HepG2 (cell line): ENCODE data around the gene PTGR2. TPM values are rescaled to one million over a fixed set of nuclear protein-coding genes. Genes with fewer than 3 reads are reported as not detected.

Source experiments
- DR1 ChIP-seq: sonication (generic); formaldehyde crosslinking; IDR thresholded peaks from 2 replicates; pipeline ENCODE4 v1.8.0; 2021; ENCODE audit warnings: mild to moderate bottlenecking, missing genetic modification reagents, inconsistent platforms
- GATAD1 ChIP-seq: IDR thresholded peaks from 2 replicates; pipeline ENCODE4 v1.6.1; 2016; ENCODE audit warnings: missing genetic modification reagents, missing compliant biosample characterization
- GLI4 ChIP-seq: sonication (generic); formaldehyde crosslinking; IDR thresholded peaks from 2 replicates; pipeline ENCODE4 v1.5.1; 2020; ENCODE audit warnings: missing genetic modification reagents, mild to moderate bottlenecking, moderate library complexity, borderline replicate concordance
- HMGA1 ChIP-seq: sonication (generic); formaldehyde crosslinking; conservative IDR thresholded peaks from 2 replicates; pipeline ENCODE4 v1.4.0; 2020; ENCODE audit warnings: missing genetic modification reagents
- IRF2 ChIP-seq: IDR thresholded peaks from 2 replicates; pipeline ENCODE4 v1.6.1; 2018; ENCODE audit warnings: missing genetic modification reagents, missing compliant biosample characterization
- NFYB ChIP-seq: sonication (generic); formaldehyde crosslinking; IDR thresholded peaks from 2 replicates; pipeline ENCODE4 v1.4.0; 2020; ENCODE audit warnings: missing genetic modification reagents
- NPAS2 ChIP-seq: sonication (generic); formaldehyde crosslinking; IDR thresholded peaks from 2 replicates; pipeline ENCODE4 v1.8.0; 2022; ENCODE audit warnings: mild to moderate bottlenecking, missing genetic modification reagents, borderline replicate concordance
- RXRB ChIP-seq: IDR thresholded peaks from 2 replicates; pipeline ENCODE4 v1.6.1; 2016; ENCODE audit warnings: borderline replicate concordance, missing genetic modification reagents, missing compliant biosample characterization
- STAT5B ChIP-seq: sonication (generic); formaldehyde crosslinking; IDR thresholded peaks from 2 replicates; pipeline ENCODE4 v1.4.0; 2020; ENCODE audit warnings: missing genetic modification reagents
- TMF1 ChIP-seq: sonication (generic); formaldehyde crosslinking; IDR thresholded peaks from 2 replicates; pipeline ENCODE4 v1.8.1; 2022; ENCODE audit warnings: low read depth, missing genetic modification reagents
- ZNF143 ChIP-seq: sonication (generic); formaldehyde crosslinking; IDR thresholded peaks from 2 replicates; pipeline ENCODE4 v1.4.0; 2020; ENCODE audit warnings: missing genetic modification reagents
- ZNF20 ChIP-seq: sonication (generic); formaldehyde crosslinking; IDR thresholded peaks from 2 replicates; pipeline ENCODE4 v1.4.0; 2020; ENCODE audit warnings: mild to moderate bottlenecking, moderate library complexity, missing genetic modification reagents
- ZNF652 ChIP-seq: IDR thresholded peaks from 2 replicates; pipeline ENCODE4 v1.6.1; 2016; ENCODE audit warnings: low read depth, borderline replicate concordance
- ZNF775 ChIP-seq: sonication (generic); formaldehyde crosslinking; IDR thresholded peaks from 2 replicates; pipeline ENCODE4 v1.4.0; 2020; ENCODE audit warnings: missing genetic modification reagents, mild to moderate bottlenecking, moderate library complexity, borderline replicate concordance
- ZNF879 ChIP-seq: sonication (generic); formaldehyde crosslinking; IDR thresholded peaks from 2 replicates; pipeline ENCODE4 v1.8.1; 2023; ENCODE audit warnings: missing genetic modification reagents
- polyA plus RNA-seq, 8 experiments: library from polyadenylated mRNA; depleted of rRNA in 3 of 8; stranded (reverse) in 7 of 8; unstranded in 1 of 8; fragments of >200 nt; fragmentation: Illumina TruSeq in 4 of 8; extraction: Trizol in 4 of 8; gene quantifications; 2 replicates each; pipeline versions ENCODE4 v1.2.1 to v1.2.3, GENCODE V29; 2011 to 2016; ENCODE audit warnings: low read depth in 4 of 8, missing spikeins in 1 of 8, mixed read lengths in 1 of 8; ENCODE audit not compliant: insufficient read depth in 1 of 8
- total RNA-seq, 5 experiments: library from RNA; depleted of rRNA; stranded (reverse); fragments of >200 nt; fragmentation: Illumina TruSeq; extraction: Trizol; gene quantifications; 2 replicates each; pipeline ENCODE4 v1.2.3, GENCODE V29; 2016; ENCODE audit warnings: low read depth in 1 of 5
- TF ChIP-seq, protein P1 (sequence below): sonication (generic); formaldehyde crosslinking; IDR thresholded peaks from 2 replicates; pipeline ENCODE4 v1.9.0; 2021; ENCODE audit warnings: missing genetic modification reagents, borderline replicate concordance
- TF ChIP-seq, protein P2 (sequence below): sonication (generic); formaldehyde crosslinking; IDR thresholded peaks from 2 replicates; pipeline ENCODE4 v1.8.0; 2022; ENCODE audit warnings: missing genetic modification reagents, mild to moderate bottlenecking, moderate library complexity, borderline replicate concordance
- TF ChIP-seq, protein P3 (sequence below): sonication (generic); formaldehyde crosslinking; IDR thresholded peaks from 2 replicates; pipeline ENCODE4 v1.4.0; 2020; ENCODE audit warnings: missing genetic modification reagents
- TF ChIP-seq, protein P4 (sequence below): sonication (generic); formaldehyde crosslinking; conservative IDR thresholded peaks from 2 replicates; pipeline ENCODE4 v1.4.0; 2020; ENCODE audit warnings: missing genetic modification reagents
- TF ChIP-seq, protein P5 (sequence below): IDR thresholded peaks from 2 replicates; pipeline ENCODE4 v1.6.1; 2012; ENCODE audit warnings: low read length, improper control_type of control experiment

PTGR2 gene
- total and polyA plus RNA-seq, 2 of the 13 experiments (the other 11 are each of a cell fraction or from before 2014, with no cell fraction given): 3.0 to 4.3 TPM

DNA sequence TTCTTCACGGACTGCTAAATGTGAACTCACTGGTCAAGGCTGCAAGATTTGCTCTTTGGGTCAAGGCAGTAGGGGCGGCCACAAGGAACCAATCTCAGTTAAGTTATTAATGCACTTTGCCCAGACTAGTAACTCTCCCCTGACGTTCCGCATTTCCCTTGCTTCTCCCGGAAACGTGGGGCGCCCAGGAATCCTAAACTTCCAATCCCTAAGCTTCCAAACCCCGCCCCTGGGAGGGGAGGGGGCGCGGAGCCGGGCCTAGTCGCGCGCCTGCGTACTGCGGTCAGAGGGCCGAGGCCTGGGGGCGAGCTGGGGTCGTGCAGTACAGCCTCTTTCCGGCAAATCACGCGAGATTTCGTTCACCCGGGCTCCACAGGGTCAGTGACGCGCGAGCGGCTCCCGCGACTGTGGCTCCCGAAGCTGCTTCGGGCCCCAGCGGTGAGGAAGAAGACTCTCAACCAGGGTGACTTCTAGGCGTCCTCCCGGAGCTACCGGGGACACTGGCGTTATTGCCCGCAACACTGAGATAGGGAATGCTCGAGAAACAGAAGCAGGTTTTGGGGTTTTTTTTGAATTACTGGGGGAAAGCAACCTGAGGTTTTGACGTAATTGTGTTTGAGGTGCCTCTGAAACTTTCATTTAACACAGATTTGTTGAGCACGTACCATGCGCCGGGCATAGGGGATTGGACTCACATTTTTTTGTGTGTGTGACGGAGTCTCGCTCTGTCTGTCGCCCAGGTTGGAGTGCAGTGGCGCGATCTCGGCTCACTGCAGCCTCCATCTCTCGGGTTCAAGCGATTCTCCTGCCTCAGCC lies at the start of gene PTGR2 (continued):
- TF ChIP-seq NFYB (CRISPR knock-in tag) (no peak), ZNF652 (no peak; the same call in 1 of the 2 replicates), TMF1 (CRISPR knock-in tag) (no peak), ZNF20 (no peak), DR1 (no peak; the same call in 1 of the 2 replicates), GLI4 (CRISPR knock-in tag) (no peak; the same call in 1 of the 2 replicates), IRF2 (peak; percentile 25), NPAS2 (no peak), HMGA1 (CRISPR knock-in tag) (no peak), ZNF775 (CRISPR knock-in tag) (peak; percentile 100), STAT5B (no peak), ZNF879 (CRISPR knock-in tag) (0 out of 2 replicates have a peak, but pooled peaks have one; percentile 20), ZNF143 (CRISPR knock-in tag) (0 out of 2 replicates have a peak, but pooled peaks have one; percentile 21), GATAD1 (CRISPR knock-in tag) (peak; percentile 67), RXRB (CRISPR knock-in tag) (peak; percentile 69; the same call in 1 of the 2 replicates)
- TF ChIP-seq, protein P1, sequence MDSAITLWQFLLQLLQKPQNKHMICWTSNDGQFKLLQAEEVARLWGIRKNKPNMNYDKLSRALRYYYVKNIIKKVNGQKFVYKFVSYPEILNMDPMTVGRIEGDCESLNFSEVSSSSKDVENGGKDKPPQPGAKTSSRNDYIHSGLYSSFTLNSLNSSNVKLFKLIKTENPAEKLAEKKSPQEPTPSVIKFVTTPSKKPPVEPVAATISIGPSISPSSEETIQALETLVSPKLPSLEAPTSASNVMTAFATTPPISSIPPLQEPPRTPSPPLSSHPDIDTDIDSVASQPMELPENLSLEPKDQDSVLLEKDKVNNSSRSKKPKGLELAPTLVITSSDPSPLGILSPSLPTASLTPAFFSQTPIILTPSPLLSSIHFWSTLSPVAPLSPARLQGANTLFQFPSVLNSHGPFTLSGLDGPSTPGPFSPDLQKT: no peak
- TF ChIP-seq, protein P2, sequence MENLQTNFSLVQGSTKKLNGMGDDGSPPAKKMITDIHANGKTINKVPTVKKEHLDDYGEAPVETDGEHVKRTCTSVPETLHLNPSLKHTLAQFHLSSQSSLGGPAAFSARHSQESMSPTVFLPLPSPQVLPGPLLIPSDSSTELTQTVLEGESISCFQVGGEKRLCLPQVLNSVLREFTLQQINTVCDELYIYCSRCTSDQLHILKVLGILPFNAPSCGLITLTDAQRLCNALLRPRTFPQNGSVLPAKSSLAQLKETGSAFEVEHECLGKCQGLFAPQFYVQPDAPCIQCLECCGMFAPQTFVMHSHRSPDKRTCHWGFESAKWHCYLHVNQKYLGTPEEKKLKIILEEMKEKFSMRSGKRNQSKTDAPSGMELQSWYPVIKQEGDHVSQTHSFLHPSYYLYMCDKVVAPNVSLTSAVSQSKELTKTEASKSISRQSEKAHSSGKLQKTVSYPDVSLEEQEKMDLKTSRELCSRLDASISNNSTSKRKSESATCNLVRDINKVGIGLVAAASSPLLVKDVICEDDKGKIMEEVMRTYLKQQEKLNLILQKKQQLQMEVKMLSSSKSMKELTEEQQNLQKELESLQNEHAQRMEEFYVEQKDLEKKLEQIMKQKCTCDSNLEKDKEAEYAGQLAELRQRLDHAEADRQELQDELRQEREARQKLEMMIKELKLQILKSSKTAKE (CRISPR knock-in tag): no peak
- TF ChIP-seq, protein P3, sequence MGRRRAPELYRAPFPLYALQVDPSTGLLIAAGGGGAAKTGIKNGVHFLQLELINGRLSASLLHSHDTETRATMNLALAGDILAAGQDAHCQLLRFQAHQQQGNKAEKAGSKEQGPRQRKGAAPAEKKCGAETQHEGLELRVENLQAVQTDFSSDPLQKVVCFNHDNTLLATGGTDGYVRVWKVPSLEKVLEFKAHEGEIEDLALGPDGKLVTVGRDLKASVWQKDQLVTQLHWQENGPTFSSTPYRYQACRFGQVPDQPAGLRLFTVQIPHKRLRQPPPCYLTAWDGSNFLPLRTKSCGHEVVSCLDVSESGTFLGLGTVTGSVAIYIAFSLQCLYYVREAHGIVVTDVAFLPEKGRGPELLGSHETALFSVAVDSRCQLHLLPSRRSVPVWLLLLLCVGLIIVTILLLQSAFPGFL (CRISPR knock-in tag): no peak
- TF ChIP-seq, protein P4, sequence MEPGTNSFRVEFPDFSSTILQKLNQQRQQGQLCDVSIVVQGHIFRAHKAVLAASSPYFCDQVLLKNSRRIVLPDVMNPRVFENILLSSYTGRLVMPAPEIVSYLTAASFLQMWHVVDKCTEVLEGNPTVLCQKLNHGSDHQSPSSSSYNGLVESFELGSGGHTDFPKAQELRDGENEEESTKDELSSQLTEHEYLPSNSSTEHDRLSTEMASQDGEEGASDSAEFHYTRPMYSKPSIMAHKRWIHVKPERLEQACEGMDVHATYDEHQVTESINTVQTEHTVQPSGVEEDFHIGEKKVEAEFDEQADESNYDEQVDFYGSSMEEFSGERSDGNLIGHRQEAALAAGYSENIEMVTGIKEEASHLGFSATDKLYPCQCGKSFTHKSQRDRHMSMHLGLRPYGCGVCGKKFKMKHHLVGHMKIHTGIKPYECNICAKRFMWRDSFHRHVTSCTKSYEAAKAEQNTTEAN (CRISPR knock-in tag): no peak; the same call in 1 of the 2 replicates
- TF ChIP-seq, protein P5, sequence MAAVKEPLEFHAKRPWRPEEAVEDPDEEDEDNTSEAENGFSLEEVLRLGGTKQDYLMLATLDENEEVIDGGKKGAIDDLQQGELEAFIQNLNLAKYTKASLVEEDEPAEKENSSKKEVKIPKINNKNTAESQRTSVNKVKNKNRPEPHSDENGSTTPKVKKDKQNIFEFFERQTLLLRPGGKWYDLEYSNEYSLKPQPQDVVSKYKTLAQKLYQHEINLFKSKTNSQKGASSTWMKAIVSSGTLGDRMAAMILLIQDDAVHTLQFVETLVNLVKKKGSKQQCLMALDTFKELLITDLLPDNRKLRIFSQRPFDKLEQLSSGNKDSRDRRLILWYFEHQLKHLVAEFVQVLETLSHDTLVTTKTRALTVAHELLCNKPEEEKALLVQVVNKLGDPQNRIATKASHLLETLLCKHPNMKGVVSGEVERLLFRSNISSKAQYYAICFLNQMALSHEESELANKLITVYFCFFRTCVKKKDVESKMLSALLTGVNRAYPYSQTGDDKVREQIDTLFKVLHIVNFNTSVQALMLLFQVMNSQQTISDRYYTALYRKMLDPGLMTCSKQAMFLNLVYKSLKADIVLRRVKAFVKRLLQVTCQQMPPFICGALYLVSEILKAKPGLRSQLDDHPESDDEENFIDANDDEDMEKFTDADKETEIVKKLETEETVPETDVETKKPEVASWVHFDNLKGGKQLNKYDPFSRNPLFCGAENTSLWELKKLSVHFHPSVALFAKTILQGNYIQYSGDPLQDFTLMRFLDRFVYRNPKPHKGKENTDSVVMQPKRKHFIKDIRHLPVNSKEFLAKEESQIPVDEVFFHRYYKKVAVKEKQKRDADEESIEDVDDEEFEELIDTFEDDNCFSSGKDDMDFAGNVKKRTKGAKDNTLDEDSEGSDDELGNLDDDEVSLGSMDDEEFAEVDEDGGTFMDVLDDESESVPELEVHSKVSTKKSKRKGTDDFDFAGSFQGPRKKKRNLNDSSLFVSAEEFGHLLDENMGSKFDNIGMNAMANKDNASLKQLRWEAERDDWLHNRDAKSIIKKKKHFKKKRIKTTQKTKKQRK: no peak
